Measurements from ENCODE around the gene GCFC2. TPM values are rescaled to one million over a fixed set of nuclear protein-coding genes. Genes with fewer than 3 reads are reported as not detected.
A peak's percentile ranks its signal among the peaks of the same experiment; 100 is the strongest.

GCFC2 gene
- total and polyA plus RNA-seq, 2 of the 13 experiments (the other 11 are each of a cell fraction or from before 2014, with no cell fraction given) = 26.8 to 49.0 TPM

DNA sequence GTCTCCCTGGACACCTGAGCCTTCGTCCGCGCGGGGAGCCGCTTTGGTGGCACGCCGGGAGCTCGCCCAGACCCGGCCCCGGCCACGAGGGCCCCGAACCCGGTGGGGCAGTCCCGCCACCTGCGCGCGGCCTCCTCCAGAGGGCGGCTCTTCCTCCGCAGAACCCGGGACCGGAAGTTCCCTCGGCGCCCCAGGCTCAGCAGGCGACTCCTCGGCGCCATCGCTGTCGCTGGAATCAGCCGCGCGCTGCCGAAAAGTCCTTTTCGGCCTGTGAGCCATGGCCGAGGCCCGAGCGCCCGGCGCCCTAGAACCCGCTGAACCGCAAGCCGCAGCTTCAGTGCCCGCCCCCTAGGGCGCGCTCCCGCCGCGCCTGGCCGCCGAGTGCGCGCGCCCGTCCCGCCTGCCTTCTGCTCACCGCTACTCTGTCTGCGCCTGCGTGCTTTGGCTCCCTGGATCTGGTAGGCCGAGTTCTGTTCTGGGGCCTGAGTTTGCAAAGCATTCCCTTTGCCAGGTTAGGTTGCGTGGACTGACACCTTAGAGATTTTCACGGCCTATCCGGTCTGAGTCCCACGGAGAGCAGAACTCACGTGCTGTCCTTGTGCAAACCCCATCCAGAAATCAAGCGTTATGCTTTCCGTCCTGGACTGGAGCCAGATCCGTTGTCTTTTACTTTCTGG lies at the start of gene GCFC2 (continued):
- TF ChIP-seq, protein P1, sequence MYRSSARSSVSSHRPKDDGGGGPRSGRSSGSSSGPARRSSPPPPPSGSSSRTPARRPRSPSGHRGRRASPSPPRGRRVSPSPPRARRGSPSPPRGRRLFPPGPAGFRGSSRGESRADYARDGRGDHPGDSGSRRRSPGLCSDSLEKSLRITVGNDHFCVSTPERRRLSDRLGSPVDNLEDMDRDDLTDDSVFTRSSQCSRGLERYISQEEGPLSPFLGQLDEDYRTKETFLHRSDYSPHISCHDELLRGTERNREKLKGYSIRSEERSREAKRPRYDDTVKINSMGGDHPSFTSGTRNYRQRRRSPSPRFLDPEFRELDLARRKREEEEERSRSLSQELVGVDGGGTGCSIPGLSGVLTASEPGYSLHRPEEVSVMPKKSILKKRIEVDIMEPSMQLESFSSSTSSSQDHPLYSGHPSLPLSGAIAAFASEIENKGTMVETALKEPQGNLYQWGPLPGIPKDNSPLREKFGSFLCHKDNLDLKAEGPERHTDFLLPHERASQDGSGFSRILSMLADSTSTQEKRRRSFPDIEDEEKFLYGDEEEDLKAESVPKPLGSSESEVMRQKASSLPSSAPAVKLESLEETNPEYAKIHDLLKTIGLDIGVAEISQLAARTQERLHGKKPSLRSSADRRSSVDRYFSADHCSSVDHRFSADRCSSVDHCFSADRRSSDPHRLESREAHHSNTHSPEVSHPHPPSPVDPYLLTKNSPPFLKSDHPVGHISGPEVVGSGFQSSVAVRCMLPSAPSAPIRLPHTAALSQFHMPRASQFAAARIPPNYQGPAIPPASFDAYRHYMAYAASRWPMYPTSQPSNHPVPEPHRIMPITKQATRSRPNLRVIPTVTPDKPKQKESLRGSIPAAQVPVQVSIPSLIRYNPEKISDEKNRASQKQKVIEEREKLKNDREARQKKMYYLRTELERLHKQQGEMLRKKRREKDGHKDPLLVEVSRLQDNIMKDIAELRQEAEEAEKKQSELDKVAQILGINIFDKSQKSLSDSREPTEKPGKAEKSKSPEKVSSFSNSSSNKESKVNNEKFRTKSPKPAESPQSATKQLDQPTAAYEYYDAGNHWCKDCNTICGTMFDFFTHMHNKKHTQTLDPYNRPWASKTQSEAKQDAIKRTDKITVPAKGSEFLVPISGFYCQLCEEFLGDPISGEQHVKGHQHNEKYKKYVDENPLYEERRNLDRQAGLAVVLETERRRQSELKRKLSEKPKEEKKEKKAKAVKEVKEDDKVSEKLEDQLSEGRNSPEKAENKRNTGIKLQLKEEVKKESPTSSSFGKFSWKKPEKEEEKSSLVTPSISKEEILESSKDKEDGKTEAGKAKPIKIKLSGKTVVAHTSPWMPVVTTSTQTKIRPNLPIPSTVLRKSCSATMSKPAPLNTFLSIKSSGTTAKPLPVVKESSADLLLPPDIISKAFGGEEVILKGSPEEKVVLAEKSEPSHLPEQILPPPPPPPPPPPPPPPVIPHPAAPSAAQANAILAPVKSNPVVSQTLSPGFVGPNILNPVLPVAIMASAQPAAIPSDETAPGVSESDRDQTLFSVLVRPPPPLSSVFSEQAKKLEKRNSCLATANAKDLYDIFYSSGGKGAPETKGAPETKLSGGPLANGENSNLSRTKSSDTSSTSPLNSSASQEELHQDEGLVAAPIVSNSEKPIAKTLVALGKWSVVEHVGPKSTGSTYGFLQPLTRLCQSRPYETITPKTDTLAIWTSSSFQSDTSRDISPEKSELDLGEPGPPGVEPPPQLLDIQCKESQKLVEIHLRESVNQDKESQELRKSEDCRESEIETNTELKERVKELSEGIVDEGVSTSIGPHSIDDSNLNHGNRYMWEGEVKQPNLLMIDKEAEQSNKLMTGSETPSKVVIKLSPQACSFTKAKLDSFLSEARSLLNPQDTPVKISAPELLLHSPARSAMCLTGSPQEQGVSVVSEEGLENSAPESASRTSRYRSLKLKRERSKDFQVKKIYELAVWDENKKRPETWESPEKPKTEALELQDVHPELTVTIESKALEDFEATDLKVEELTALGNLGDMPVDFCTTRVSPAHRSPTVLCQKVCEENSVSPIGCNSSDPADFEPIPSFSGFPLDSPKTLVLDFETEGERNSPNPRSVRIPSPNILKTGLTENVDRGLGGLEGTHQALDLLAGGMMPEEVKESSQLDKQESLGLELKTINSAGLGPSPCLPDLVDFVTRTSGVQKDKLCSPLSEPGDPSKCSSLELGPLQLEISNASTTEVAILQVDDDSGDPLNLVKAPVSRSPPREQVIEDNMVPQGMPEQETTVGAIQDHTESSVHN (CRISPR knock-in tag; IDR thresholded peaks at IDR 0.05) = peak; percentile 97; the same call in 1 of the 2 replicates
- TF ChIP-seq, protein P2, sequence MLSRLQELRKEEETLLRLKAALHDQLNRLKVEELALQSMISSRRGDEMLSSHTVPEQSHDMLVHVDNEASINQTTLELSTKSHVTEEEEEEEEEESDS (CRISPR knock-in tag; IDR thresholded peaks at IDR 0.05; ENCODE audit: borderline replicate concordance) = peak; percentile 97
- peak; percentile 98 for TF ChIP-seq HDAC1 (CRISPR knock-in tag; IDR thresholded peaks at IDR 0.05)
- TF ChIP-seq ZNF430 (CRISPR knock-in tag; IDR thresholded peaks at IDR 0.05) = peak; percentile 100
- TF ChIP-seq, protein P3, sequence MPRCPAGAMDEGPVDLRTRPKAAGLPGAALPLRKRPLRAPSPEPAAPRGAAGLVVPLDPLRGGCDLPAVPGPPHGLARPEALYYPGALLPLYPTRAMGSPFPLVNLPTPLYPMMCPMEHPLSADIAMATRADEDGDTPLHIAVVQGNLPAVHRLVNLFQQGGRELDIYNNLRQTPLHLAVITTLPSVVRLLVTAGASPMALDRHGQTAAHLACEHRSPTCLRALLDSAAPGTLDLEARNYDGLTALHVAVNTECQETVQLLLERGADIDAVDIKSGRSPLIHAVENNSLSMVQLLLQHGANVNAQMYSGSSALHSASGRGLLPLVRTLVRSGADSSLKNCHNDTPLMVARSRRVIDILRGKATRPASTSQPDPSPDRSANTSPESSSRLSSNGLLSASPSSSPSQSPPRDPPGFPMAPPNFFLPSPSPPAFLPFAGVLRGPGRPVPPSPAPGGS (CRISPR knock-in tag; IDR thresholded peaks at IDR 0.05) = peak; percentile 100
- TF ChIP-seq TEAD2 (CRISPR knock-in tag; IDR thresholded peaks at IDR 0.05) = peak; percentile 99
- peak; percentile 100 for TF ChIP-seq ZNF510 (CRISPR knock-in tag; IDR thresholded peaks at IDR 0.05; ENCODE audit: low read depth)
- peak; percentile 69; the same call in 1 of the 2 replicates for TF ChIP-seq ZNF7 (CRISPR knock-in tag; IDR thresholded peaks at IDR 0.05)
- peak; percentile 92 for TF ChIP-seq GTF3A (CRISPR knock-in tag; conservative IDR thresholded peaks at IDR 0.05)
- TF ChIP-seq SP1 (IDR thresholded peaks at IDR 0.05) = no peak
- TF ChIP-seq SP1 (CRISPR knock-in tag; IDR thresholded peaks at IDR 0.05) = peak; percentile 86
- peak; percentile 100 for TF ChIP-seq ZNF891 (CRISPR knock-in tag; IDR thresholded peaks at IDR 0.05)
- TF ChIP-seq, protein P4, sequence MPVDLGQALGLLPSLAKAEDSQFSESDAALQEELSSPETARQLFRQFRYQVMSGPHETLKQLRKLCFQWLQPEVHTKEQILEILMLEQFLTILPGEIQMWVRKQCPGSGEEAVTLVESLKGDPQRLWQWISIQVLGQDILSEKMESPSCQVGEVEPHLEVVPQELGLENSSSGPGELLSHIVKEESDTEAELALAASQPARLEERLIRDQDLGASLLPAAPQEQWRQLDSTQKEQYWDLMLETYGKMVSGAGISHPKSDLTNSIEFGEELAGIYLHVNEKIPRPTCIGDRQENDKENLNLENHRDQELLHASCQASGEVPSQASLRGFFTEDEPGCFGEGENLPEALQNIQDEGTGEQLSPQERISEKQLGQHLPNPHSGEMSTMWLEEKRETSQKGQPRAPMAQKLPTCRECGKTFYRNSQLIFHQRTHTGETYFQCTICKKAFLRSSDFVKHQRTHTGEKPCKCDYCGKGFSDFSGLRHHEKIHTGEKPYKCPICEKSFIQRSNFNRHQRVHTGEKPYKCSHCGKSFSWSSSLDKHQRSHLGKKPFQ (CRISPR knock-in tag; IDR thresholded peaks at IDR 0.05; ENCODE audit: insufficient replicate concordance) = peak; percentile 98
- TF ChIP-seq ZBTB8A (CRISPR knock-in tag; IDR thresholded peaks at IDR 0.05; ENCODE audit: borderline replicate concordance, low read depth) = peak; percentile 97
- peak; percentile 10; the same call in 1 of the 2 replicates for TF ChIP-seq MBD4 (IDR thresholded peaks at IDR 0.05; ENCODE audit: borderline replicate concordance, low read length)
- TF ChIP-seq, protein P5, sequence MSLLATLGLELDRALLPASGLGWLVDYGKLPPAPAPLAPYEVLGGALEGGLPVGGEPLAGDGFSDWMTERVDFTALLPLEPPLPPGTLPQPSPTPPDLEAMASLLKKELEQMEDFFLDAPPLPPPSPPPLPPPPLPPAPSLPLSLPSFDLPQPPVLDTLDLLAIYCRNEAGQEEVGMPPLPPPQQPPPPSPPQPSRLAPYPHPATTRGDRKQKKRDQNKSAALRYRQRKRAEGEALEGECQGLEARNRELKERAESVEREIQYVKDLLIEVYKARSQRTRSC (CRISPR knock-in tag; IDR thresholded peaks at IDR 0.05; ENCODE audit: low read depth) = peak; percentile 99
- TF ChIP-seq ZNF788 (CRISPR knock-in tag; IDR thresholded peaks at IDR 0.05; ENCODE audit: borderline replicate concordance) = peak; percentile 97
- TF ChIP-seq HHEX (CRISPR knock-in tag; IDR thresholded peaks at IDR 0.05) = no peak
